ENCODE results near the gene TMEM59L. TPM values are rescaled to one million over a fixed set of nuclear protein-coding genes. Genes with fewer than 3 reads are reported as not detected.

TMEM59L gene
- total RNA-seq, 1 experiment from 2014 or later = 0.71 TPM

- H3K9me3 Mint-ChIP-seq (ENCODE audit: low read depth, unreplicated experiment) = no peaks in the 10 kb centered on the region
- BruUV-seq (replicated peaks) = no TSS peak
- no peaks in the 10 kb centered on the region for H3K27me3 Mint-ChIP-seq (ENCODE audit: unreplicated experiment)
- H3K4me3 Mint-ChIP-seq (ENCODE audit: low read depth, unreplicated experiment) = no peak overlapping the region
- H3K36me3 Mint-ChIP-seq (ENCODE audit: insufficient read depth, unreplicated experiment) = peaks cover 6% of the 10 kb centered on the region
- CTCF ChIA-PET = no interaction called here
- TF ChIP-seq, protein P1, sequence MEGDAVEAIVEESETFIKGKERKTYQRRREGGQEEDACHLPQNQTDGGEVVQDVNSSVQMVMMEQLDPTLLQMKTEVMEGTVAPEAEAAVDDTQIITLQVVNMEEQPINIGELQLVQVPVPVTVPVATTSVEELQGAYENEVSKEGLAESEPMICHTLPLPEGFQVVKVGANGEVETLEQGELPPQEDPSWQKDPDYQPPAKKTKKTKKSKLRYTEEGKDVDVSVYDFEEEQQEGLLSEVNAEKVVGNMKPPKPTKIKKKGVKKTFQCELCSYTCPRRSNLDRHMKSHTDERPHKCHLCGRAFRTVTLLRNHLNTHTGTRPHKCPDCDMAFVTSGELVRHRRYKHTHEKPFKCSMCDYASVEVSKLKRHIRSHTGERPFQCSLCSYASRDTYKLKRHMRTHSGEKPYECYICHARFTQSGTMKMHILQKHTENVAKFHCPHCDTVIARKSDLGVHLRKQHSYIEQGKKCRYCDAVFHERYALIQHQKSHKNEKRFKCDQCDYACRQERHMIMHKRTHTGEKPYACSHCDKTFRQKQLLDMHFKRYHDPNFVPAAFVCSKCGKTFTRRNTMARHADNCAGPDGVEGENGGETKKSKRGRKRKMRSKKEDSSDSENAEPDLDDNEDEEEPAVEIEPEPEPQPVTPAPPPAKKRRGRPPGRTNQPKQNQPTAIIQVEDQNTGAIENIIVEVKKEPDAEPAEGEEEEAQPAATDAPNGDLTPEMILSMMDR (IDR thresholded peaks at IDR 0.05; ENCODE audit: unreplicated experiment) = no peak
- intact Hi-C loops (cut with micrococcal nuclease; ENCODE audit: unreplicated experiment) = no loop called here
- H3K27ac Mint-ChIP-seq (ENCODE audit: unreplicated experiment) = no peak overlapping the region
- DNase-seq = no peak
- no peaks in the 10 kb centered on the region for H3K4me1 Mint-ChIP-seq (ENCODE audit: low read depth, unreplicated experiment)
These were observed 56.8 kb downstream of the TMEM59L start for GRCh38 chr19:18669524-18669817.

DNA sequence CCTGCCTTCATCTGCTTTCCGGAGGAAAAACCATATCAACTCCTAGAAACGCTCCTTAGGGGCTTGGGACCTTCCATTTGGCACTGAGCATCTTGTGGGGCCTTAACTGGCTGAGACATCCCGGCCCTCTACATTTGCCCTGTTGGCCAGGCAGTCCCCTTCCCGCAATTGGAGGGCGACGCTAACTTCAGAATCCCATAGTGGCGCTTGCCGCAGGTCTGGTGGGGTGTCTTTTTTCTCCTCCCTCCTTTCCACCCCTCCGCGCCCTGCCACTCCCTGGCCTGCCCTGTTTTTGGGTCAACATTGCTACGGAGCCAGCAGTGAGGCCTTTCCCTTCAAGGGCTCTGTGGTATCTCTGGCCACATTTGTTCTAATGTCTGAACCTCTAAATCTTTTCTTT is 57.2 kb downstream of the TMEM59L start:
- TF ChIP-seq, protein P1 (IDR thresholded peaks at IDR 0.05; ENCODE audit: unreplicated experiment) = no peak
- intact Hi-C loops (cut with micrococcal nuclease; ENCODE audit: unreplicated experiment) = no loop called here
- no TSS peak for BruUV-seq (replicated peaks)
- no peaks in the 10 kb centered on the region for H3K9me3 Mint-ChIP-seq (ENCODE audit: low read depth, unreplicated experiment)
- H3K36me3 Mint-ChIP-seq (ENCODE audit: insufficient read depth, unreplicated experiment) = peaks cover 6% of the 10 kb centered on the region
- no peak overlapping the region for H3K4me3 Mint-ChIP-seq (ENCODE audit: low read depth, unreplicated experiment)
- no peaks in the 10 kb centered on the region for H3K27me3 Mint-ChIP-seq (ENCODE audit: unreplicated experiment)
- H3K4me1 Mint-ChIP-seq (ENCODE audit: low read depth, unreplicated experiment) = no peaks in the 10 kb centered on the region
- CTCF ChIA-PET = no interaction called here
- DNase-seq = no peak
- H3K27ac Mint-ChIP-seq (ENCODE audit: unreplicated experiment) = no peak overlapping the region

DNA sequence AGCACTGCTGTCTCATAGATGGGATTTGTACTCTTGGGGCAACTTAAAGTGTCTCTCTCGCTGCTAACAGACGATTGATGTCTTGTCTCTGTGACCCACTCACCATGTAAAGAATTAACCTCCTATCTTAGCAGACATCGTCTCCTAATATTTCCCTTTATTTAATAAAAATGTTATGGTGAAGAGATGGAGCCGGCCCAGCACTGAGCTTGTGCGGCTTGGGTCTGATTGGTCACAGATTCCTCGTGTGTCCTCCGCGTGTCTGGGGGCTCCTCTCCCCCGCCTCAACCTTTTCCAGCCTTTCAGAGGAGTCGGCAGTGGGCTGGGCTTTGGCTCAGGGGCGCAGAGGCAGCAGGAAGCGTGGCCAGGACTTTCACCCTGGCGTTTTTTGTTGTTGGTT is 57.6 kb downstream of the TMEM59L start:
- intact Hi-C loops (cut with micrococcal nuclease; ENCODE audit: unreplicated experiment) = no loop called here
- BruUV-seq (replicated peaks) = no TSS peak
- Mint-ChIP-seq H3K4me3 (ENCODE audit: low read depth, unreplicated experiment) (no peak overlapping the region), H3K27me3 (ENCODE audit: unreplicated experiment) (no peaks in the 10 kb centered on the region), H3K27ac (ENCODE audit: unreplicated experiment) (no peak overlapping the region), H3K9me3 (ENCODE audit: low read depth, unreplicated experiment) (no peaks in the 10 kb centered on the region), H3K36me3 (ENCODE audit: insufficient read depth, unreplicated experiment) (peaks cover 6% of the 10 kb centered on the region), H3K4me1 (ENCODE audit: low read depth, unreplicated experiment) (no peaks in the 10 kb centered on the region)
- CTCF ChIA-PET = no interaction called here
- TF ChIP-seq, protein P1 (IDR thresholded peaks at IDR 0.05; ENCODE audit: unreplicated experiment) = no peak
- no peak for DNase-seq

Other genes with a start within 250 kb of the TMEM59L start
- gene GDF15, start 226.7 kb upstream of the TMEM59L start, total RNA-seq (2022) = 56.6 and 80.3 TPM in 2 replicates
- not detected in 2 replicates for gene LRRC25, start 215.2 kb upstream of the TMEM59L start, total RNA-seq (2022)
- 38.8 and 51.5 TPM in 2 replicates for gene SSBP4, start 193.5 kb upstream of the TMEM59L start, total RNA-seq (2022)
- gene ISYNA1, start 174.7 kb upstream of the TMEM59L start, total RNA-seq (2022) = 94.9 and 114 TPM in 2 replicates
- 11.0 and 12.5 TPM in 2 replicates for gene ELL, start 90.8 kb upstream of the TMEM59L start, total RNA-seq (2022)
- 123 and 126 TPM in 2 replicates for gene FKBP8, start 69.3 kb upstream of the TMEM59L start, total RNA-seq (2022)
- gene KXD1, start 55.0 kb upstream of the TMEM59L start, total RNA-seq (2022) = 61.0 and 61.5 TPM in 2 replicates
- 620 and 627 TPM in 2 replicates for gene UBA52, start 41.0 kb upstream of the TMEM59L start, total RNA-seq (2022)
- gene REX1BD, start 24.1 kb upstream of the TMEM59L start, total RNA-seq (2022) = 39.9 and 40.1 TPM in 2 replicates
- gene CRLF1, start 6.1 kb upstream of the TMEM59L start, total RNA-seq (2022) = 1.1 TPM in 1 of 2 replicates, not detected in the other
- gene KLHL26, start 24.2 kb downstream of the TMEM59L start, total RNA-seq (2022) = 7.2 and 7.5 TPM in 2 replicates
- 8.5 and 9.4 TPM in 2 replicates for gene CRTC1, start 70.8 kb downstream of the TMEM59L start, total RNA-seq (2022)
- 0.12 TPM in 1 of 2 replicates, not detected in the other for gene COMP, start 178.4 kb downstream of the TMEM59L start, total RNA-seq (2022)
- gene UPF1, start 219.1 kb downstream of the TMEM59L start, total RNA-seq (2022) = 57.1 and 62.0 TPM in 2 replicates